ENCODE data around the gene KIF26B. TPM values are rescaled to one million over a fixed set of nuclear protein-coding genes. Genes with fewer than 3 reads are reported as not detected.

The KIF26B gene
- polyA plus RNA-seq, 1 donor (not counting 4 experiments of a cell fraction or from before 2014, with no cell fraction given) = 0.58 TPM

GRCh38 chr1:245212221-245212710 is 57.5 kb downstream of the KIF26B start:
- H3K27ac ChIP-seq (ENCODE audit: control insufficient read depth, insufficient read depth, low read length) = no peak overlapping the region
- FAIRE-seq (no peak), DNase-seq (ENCODE audit: low read depth, low spot score) (no peak)
- H3K36me3 ChIP-seq (ENCODE audit: control insufficient read depth in 2 of 2, extremely low read depth in 1 of 2, insufficient read depth in 2 of 2, low read length in 2 of 2) = no peaks in the 10 kb centered on the region
- no peak overlapping the region for H3K9ac ChIP-seq (ENCODE audit: control insufficient read depth, extremely low read depth, insufficient read depth, low read length)
- H3K9me1 ChIP-seq (ENCODE audit: control insufficient read depth, extremely low read depth, insufficient read depth, low read length) = no peaks in the 10 kb centered on the region
- no peaks in the 10 kb centered on the region for H3K79me2 ChIP-seq (ENCODE audit: control insufficient read depth, insufficient read depth, low read length)
- no peaks in the 10 kb centered on the region for H4K20me1 ChIP-seq (ENCODE audit: control insufficient read depth, extremely low read depth, insufficient read depth, low read length)
- no peaks in the 10 kb centered on the region for H3K4me1 ChIP-seq (ENCODE audit: control insufficient read depth, extremely low read depth, insufficient read depth, low read length)
- no peaks in the 10 kb centered on the region for H3K27me3 ChIP-seq (ENCODE audit: control insufficient read depth, extremely low read depth, insufficient read depth, low read length)
- H3K4me2 ChIP-seq (ENCODE audit: control insufficient read depth, extremely low read depth, insufficient read depth, low read depth, low read length) = no peak overlapping the region
- peaks cover 7% of the 10 kb centered on the region for H3K9me3 ChIP-seq (ENCODE audit: control insufficient read depth, low read depth, low read length)
- no peak overlapping the region for H3K4me3 ChIP-seq (ENCODE audit: control insufficient read depth in 2 of 3, extremely low read depth in 1 of 3, insufficient read depth in 2 of 3, low read depth in 1 of 3, low read length in 3 of 3)
- no peak for TF ChIP-seq CTCF (optimal IDR thresholded peaks at IDR 0.05 in 1 of 3, IDR thresholded peaks at IDR 0.05 in 1 of 3, conservative IDR thresholded peaks at IDR 0.05 in 1 of 3; ENCODE audit: extremely low read depth in 1 of 3, insufficient read depth in 2 of 3, low read length in 3 of 3)
- no peak for TF ChIP-seq EZH2 (IDR thresholded peaks at IDR 0.05; ENCODE audit: low read length)
- dilution Hi-C loops (cut with MboI; ENCODE audit: extremely low pct_ligation_motif_present, low sequenced_read_pairs) = no loop called here
- H2AFZ ChIP-seq (ENCODE audit: control insufficient read depth, low read length) = no peak overlapping the region

GRCh38 chr1:245213066-245213831 is 58.5 kb downstream of the KIF26B start:
- Histone ChIP-seq H3K9me1 (ENCODE audit: control insufficient read depth, extremely low read depth, insufficient read depth, low read length) (no peaks in the 10 kb centered on the region), H3K79me2 (ENCODE audit: control insufficient read depth, insufficient read depth, low read length) (no peaks in the 10 kb centered on the region), H3K4me1 (ENCODE audit: control insufficient read depth, extremely low read depth, insufficient read depth, low read length) (no peaks in the 10 kb centered on the region), H2AFZ (ENCODE audit: control insufficient read depth, low read length) (no peak overlapping the region), H3K27me3 (ENCODE audit: control insufficient read depth, extremely low read depth, insufficient read depth, low read length) (no peaks in the 10 kb centered on the region), H4K20me1 (ENCODE audit: control insufficient read depth, extremely low read depth, insufficient read depth, low read length) (no peaks in the 10 kb centered on the region), H3K4me3 (ENCODE audit: control insufficient read depth in 2 of 3, extremely low read depth in 1 of 3, insufficient read depth in 2 of 3, low read depth in 1 of 3, low read length in 3 of 3) (no peak overlapping the region), H3K9ac (ENCODE audit: control insufficient read depth, extremely low read depth, insufficient read depth, low read length) (no peak overlapping the region), H3K36me3 (ENCODE audit: control insufficient read depth in 2 of 2, extremely low read depth in 1 of 2, insufficient read depth in 2 of 2, low read length in 2 of 2) (no peaks in the 10 kb centered on the region), H3K4me2 (ENCODE audit: control insufficient read depth, extremely low read depth, insufficient read depth, low read depth, low read length) (no peak overlapping the region), H3K27ac (ENCODE audit: control insufficient read depth, insufficient read depth, low read length) (no peak overlapping the region), H3K9me3 (ENCODE audit: control insufficient read depth, low read depth, low read length) (peaks cover 2% of the 10 kb centered on the region)
- FAIRE-seq = no peak
- DNase-seq (ENCODE audit: low read depth, low spot score) = no peak
- TF ChIP-seq CTCF (optimal IDR thresholded peaks at IDR 0.05 in 1 of 3, IDR thresholded peaks at IDR 0.05 in 1 of 3, conservative IDR thresholded peaks at IDR 0.05 in 1 of 3; ENCODE audit: extremely low read depth in 1 of 3, insufficient read depth in 2 of 3, low read length in 3 of 3) (no peak), EZH2 (IDR thresholded peaks at IDR 0.05; ENCODE audit: low read length) (no peak)
- dilution Hi-C loops (cut with MboI; ENCODE audit: extremely low pct_ligation_motif_present, low sequenced_read_pairs) = no loop called here
